ENCODE results near the gene SREBF2. TPM values are rescaled to one million over a fixed set of nuclear protein-coding genes. Genes with fewer than 3 reads are reported as not detected.

The SREBF2 gene
- total RNA-seq, 1 experiment from 2014 or later = 150 TPM

GRCh38 chr22:41870786-41871185 lies 37.9 kb downstream of the SREBF2 start:
- no peak overlapping the region for H3K4me3 ChIP-seq (ENCODE audit: low read depth, low read length)
- BruUV-seq (replicated peaks) = no TSS peak
- H3K27ac Mint-ChIP-seq (ENCODE audit: unreplicated experiment) = no peak overlapping the region
- TF ChIP-seq CTCF (IDR thresholded peaks at IDR 0.05; ENCODE audit: insufficient read depth in 1 of 2, low read depth in 1 of 2, low read length in 1 of 2, severe bottlenecking in 1 of 2, unreplicated experiment in 1 of 2) = no peak
- H3K27me3 Mint-ChIP-seq (ENCODE audit: insufficient read depth, unreplicated experiment) = no peaks in the 10 kb centered on the region
- no peaks in the 10 kb centered on the region for H3K4me1 ChIP-seq
- H3K36me3 ChIP-seq (ENCODE audit: control insufficient read depth, insufficient read depth, low read length) = peaks cover 11% of the 10 kb centered on the region
- no peaks in the 10 kb centered on the region for H3K9me3 ChIP-seq
- intact Hi-C loops (cut with micrococcal nuclease; ENCODE audit: unreplicated experiment) = no loop called here
- H3K4me1 Mint-ChIP-seq (ENCODE audit: low read depth, unreplicated experiment) = no peaks in the 10 kb centered on the region
- H3K36me3 Mint-ChIP-seq (ENCODE audit: insufficient read depth, unreplicated experiment) = peaks cover 95% of the 10 kb centered on the region
- ChIA-PET POLR2A (no interaction called here), CTCF (interaction anchor here (1.2 kb wide), 1 partner anchor 174 kb away, joined by 4 read pairs; no protein-coding TSS in a partner anchor)
- H3K27me3 ChIP-seq (replicated peaks; ENCODE audit: control insufficient read depth, insufficient read depth, low read length) = no peaks in the 10 kb centered on the region
- no peaks in the 10 kb centered on the region for H3K9me3 Mint-ChIP-seq (ENCODE audit: unreplicated experiment)
- no peak for DNase-seq
- no peak overlapping the region for H3K4me3 Mint-ChIP-seq (ENCODE audit: unreplicated experiment)

- Mint-ChIP-seq H3K27me3 (ENCODE audit: insufficient read depth, unreplicated experiment) (no peaks in the 10 kb centered on the region), H3K4me3 (ENCODE audit: unreplicated experiment) (no peak overlapping the region), H3K27ac (ENCODE audit: unreplicated experiment) (no peak overlapping the region), H3K9me3 (ENCODE audit: unreplicated experiment) (no peaks in the 10 kb centered on the region), H3K36me3 (ENCODE audit: insufficient read depth, unreplicated experiment) (peaks cover 87% of the 10 kb centered on the region), H3K4me1 (ENCODE audit: low read depth, unreplicated experiment) (no peaks in the 10 kb centered on the region)
- H3K36me3 ChIP-seq (ENCODE audit: control insufficient read depth, insufficient read depth, low read length) = peaks cover 11% of the 10 kb centered on the region
- DNase-seq = no peak
- ChIA-PET POLR2A (no interaction called here), CTCF (no interaction called here)
- TF ChIP-seq CTCF (IDR thresholded peaks at IDR 0.05; ENCODE audit: insufficient read depth in 1 of 2, low read depth in 1 of 2, low read length in 1 of 2, severe bottlenecking in 1 of 2, unreplicated experiment in 1 of 2) = no peak
- intact Hi-C loops (cut with micrococcal nuclease; ENCODE audit: unreplicated experiment) = no loop called here
- no peaks in the 10 kb centered on the region for H3K9me3 ChIP-seq
- H3K4me3 ChIP-seq (ENCODE audit: low read depth, low read length) = no peak overlapping the region
- H3K27me3 ChIP-seq (replicated peaks; ENCODE audit: control insufficient read depth, insufficient read depth, low read length) = no peaks in the 10 kb centered on the region
- BruUV-seq (replicated peaks) = TSS peak; percentile 20
- H3K4me1 ChIP-seq = no peaks in the 10 kb centered on the region
Measured at GRCh38 chr22:41873391-41873790, 40.5 kb downstream of the SREBF2 start.

- no peak overlapping the region for H3K4me3 ChIP-seq (ENCODE audit: low read depth, low read length)
- Mint-ChIP-seq H3K36me3 (ENCODE audit: insufficient read depth, unreplicated experiment) (peaks cover 89% of the 10 kb centered on the region), H3K27ac (ENCODE audit: unreplicated experiment) (no peak overlapping the region), H3K9me3 (ENCODE audit: unreplicated experiment) (no peaks in the 10 kb centered on the region), H3K4me1 (ENCODE audit: low read depth, unreplicated experiment) (peaks cover 2% of the 10 kb centered on the region), H3K27me3 (ENCODE audit: insufficient read depth, unreplicated experiment) (no peaks in the 10 kb centered on the region), H3K4me3 (ENCODE audit: unreplicated experiment) (no peak overlapping the region)
- intact Hi-C loops (cut with micrococcal nuclease; ENCODE audit: unreplicated experiment) = no loop called here
- no peaks in the 10 kb centered on the region for H3K27me3 ChIP-seq (replicated peaks; ENCODE audit: control insufficient read depth, insufficient read depth, low read length)
- TF ChIP-seq CTCF (IDR thresholded peaks at IDR 0.05; ENCODE audit: insufficient read depth in 1 of 2, low read depth in 1 of 2, low read length in 1 of 2, severe bottlenecking in 1 of 2, unreplicated experiment in 1 of 2) = no peak
- no TSS peak for BruUV-seq (replicated peaks)
- CTCF ChIA-PET = no interaction called here
- DNase-seq = no peak
- peaks cover 7% of the 10 kb centered on the region for H3K36me3 ChIP-seq (ENCODE audit: control insufficient read depth, insufficient read depth, low read length)
- no peaks in the 10 kb centered on the region for H3K9me3 ChIP-seq
- POLR2A ChIA-PET = no interaction called here
- no peaks in the 10 kb centered on the region for H3K4me1 ChIP-seq
Measured at GRCh38 chr22:41874090-41874489, 41.2 kb downstream of the SREBF2 start.

Data from Caco-2 (cell line).